Measurements from ENCODE around the gene CNTNAP2. TPM values are rescaled to one million over a fixed set of nuclear protein-coding genes. Genes with fewer than 3 reads are reported as not detected.

The CNTNAP2 gene
- total RNA-seq, 2 experiments from 2014 or later: not detected

DNA sequence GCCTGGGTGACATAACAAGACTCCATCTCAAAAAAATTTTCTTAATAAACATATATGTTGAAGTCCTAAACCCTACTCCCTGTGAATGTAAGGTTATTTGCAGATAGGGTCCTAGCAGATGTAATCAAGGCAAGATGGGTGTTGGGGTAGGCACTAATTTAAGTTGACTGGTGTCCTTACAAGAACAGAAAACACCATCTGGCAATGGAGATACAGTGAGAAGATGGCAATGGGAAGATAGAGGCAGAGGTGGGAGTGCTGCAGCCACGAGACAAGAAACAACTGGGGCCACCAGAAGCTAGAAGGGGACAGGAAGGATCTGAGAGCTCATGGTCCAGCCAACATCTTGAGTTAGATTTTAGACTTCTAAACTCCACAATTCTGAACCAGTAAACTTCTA is 606.4 kb downstream of the CNTNAP2 start:
- no peaks in the 10 kb centered on the region for H3K27me3 ChIP-seq (ENCODE audit: control insufficient read depth in 1 of 2, insufficient read depth in 2 of 2, low read length in 2 of 2)
- Mint-ChIP-seq H3K27ac (no peak overlapping the region), H3K9me3 (peaks cover 2% of the 10 kb centered on the region), H3K4me1 (ENCODE audit: low read depth) (no peaks in the 10 kb centered on the region), H3K36me3 (ENCODE audit: low read depth) (no peaks in the 10 kb centered on the region), H3K27me3 (no peaks in the 10 kb centered on the region), H3K4me3 (no peak overlapping the region)
- H3K4me3 ChIP-seq (ENCODE audit: low read length): no peak overlapping the region
- H3K36me3 ChIP-seq (ENCODE audit: insufficient read depth, low read length): no peaks in the 10 kb centered on the region
- no peaks in the 10 kb centered on the region for H3K4me1 ChIP-seq (ENCODE audit: insufficient read depth, low read length)
- H3K9me3 ChIP-seq (ENCODE audit: control insufficient read depth in 1 of 2, insufficient read depth in 1 of 2, low read length in 2 of 2): peaks cover 0 to 8% of the 10 kb centered on the region in 2 experiments
- no peak overlapping the region for H3K27ac ChIP-seq (ENCODE audit: low read depth in 1 of 2, low read length in 2 of 2)
- ATAC-seq (ENCODE audit: poor library complexity) (no peak), DNase-seq (no peak)
- ChIA-PET CTCF (no interaction called here), POLR2A (no interaction called here)
- TF ChIP-seq, protein P1, sequence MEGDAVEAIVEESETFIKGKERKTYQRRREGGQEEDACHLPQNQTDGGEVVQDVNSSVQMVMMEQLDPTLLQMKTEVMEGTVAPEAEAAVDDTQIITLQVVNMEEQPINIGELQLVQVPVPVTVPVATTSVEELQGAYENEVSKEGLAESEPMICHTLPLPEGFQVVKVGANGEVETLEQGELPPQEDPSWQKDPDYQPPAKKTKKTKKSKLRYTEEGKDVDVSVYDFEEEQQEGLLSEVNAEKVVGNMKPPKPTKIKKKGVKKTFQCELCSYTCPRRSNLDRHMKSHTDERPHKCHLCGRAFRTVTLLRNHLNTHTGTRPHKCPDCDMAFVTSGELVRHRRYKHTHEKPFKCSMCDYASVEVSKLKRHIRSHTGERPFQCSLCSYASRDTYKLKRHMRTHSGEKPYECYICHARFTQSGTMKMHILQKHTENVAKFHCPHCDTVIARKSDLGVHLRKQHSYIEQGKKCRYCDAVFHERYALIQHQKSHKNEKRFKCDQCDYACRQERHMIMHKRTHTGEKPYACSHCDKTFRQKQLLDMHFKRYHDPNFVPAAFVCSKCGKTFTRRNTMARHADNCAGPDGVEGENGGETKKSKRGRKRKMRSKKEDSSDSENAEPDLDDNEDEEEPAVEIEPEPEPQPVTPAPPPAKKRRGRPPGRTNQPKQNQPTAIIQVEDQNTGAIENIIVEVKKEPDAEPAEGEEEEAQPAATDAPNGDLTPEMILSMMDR (IDR thresholded peaks at IDR 0.05): no peak
- intact Hi-C loops (cut with DNase I, micrococcal nuclease): no loop called here

DNA sequence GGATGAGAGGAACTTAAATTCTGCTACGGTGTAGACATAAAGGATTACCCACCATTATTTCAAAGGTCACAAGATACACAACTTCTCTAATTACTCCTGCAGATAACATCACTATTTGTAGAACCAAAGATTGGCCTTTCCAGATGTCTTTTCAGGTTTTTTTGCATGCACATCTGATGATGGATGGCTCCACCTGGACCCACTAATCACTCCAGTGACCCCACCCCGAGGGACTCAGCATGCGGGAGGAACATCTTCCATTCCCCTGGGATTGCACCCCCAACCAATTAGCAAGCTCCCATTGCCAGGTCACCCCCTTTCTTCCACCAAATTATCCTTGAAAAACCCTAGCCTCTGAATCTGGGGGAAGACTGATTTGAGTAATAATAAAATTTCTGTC is 608.9 kb downstream of the CNTNAP2 start:
- ATAC-seq (ENCODE audit: poor library complexity): no peak
- no peaks in the 10 kb centered on the region for H3K27me3 Mint-ChIP-seq
- Histone ChIP-seq H3K36me3 (ENCODE audit: insufficient read depth, low read length) (no peaks in the 10 kb centered on the region), H3K4me1 (ENCODE audit: insufficient read depth, low read length) (no peaks in the 10 kb centered on the region), H3K9me3 (ENCODE audit: control insufficient read depth in 1 of 2, insufficient read depth in 1 of 2, low read length in 2 of 2) (peaks cover 0 to 9% of the 10 kb centered on the region in 2 experiments), H3K27ac (ENCODE audit: low read depth in 1 of 2, low read length in 2 of 2) (no peak overlapping the region), H3K27me3 (ENCODE audit: control insufficient read depth in 1 of 2, insufficient read depth in 2 of 2, low read length in 2 of 2) (no peaks in the 10 kb centered on the region), H3K4me3 (ENCODE audit: low read length) (no peak overlapping the region)
- no peak for DNase-seq
- TF ChIP-seq, protein P1 (IDR thresholded peaks at IDR 0.05): no peak
- no peaks in the 10 kb centered on the region for H3K36me3 Mint-ChIP-seq (ENCODE audit: low read depth)
- intact Hi-C loops (cut with DNase I, micrococcal nuclease): no loop called here
- H3K27ac Mint-ChIP-seq: no peak overlapping the region
- no peaks in the 10 kb centered on the region for H3K9me3 Mint-ChIP-seq
- H3K4me1 Mint-ChIP-seq (ENCODE audit: low read depth): no peaks in the 10 kb centered on the region
- ChIA-PET CTCF (no interaction called here), POLR2A (no interaction called here)
- H3K4me3 Mint-ChIP-seq: no peak overlapping the region

DNA sequence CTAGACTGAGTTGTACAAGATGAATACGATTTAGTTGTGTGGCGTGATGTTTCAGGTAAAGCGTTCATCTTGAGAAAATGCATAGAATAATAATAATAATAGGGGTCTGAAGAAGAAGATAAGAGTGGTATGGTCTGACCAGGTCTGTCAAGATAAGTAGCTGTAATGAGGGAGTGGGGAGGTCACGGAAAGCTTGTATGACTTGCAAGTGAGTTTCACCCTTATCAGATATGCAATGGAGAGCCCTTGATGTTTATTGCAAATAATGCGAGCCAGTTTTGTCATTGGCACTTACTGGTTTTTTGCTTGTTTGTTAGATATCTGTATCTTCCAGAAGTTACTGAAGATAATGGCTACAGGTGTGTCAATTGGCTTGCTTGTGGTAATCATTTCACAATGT is 611.5 kb downstream of the CNTNAP2 start:
- Mint-ChIP-seq H3K4me3 (no peak overlapping the region), H3K36me3 (ENCODE audit: low read depth) (no peaks in the 10 kb centered on the region), H3K4me1 (ENCODE audit: low read depth) (no peaks in the 10 kb centered on the region), H3K27me3 (no peaks in the 10 kb centered on the region), H3K9me3 (no peaks in the 10 kb centered on the region), H3K27ac (no peak overlapping the region)
- ATAC-seq (ENCODE audit: poor library complexity): no peak
- ChIA-PET POLR2A (no interaction called here), CTCF (no interaction called here)
- no peaks in the 10 kb centered on the region for H3K4me1 ChIP-seq (ENCODE audit: insufficient read depth, low read length)
- no peak overlapping the region for H3K4me3 ChIP-seq (ENCODE audit: low read length)
- no peaks in the 10 kb centered on the region for H3K36me3 ChIP-seq (ENCODE audit: insufficient read depth, low read length)
- intact Hi-C loops (cut with DNase I, micrococcal nuclease): no loop called here
- TF ChIP-seq, protein P1 (IDR thresholded peaks at IDR 0.05): no peak
- no peak for DNase-seq
- no peak overlapping the region for H3K27ac ChIP-seq (ENCODE audit: low read depth in 1 of 2, low read length in 2 of 2)
- peaks cover 0 to 9% of the 10 kb centered on the region in 2 experiments for H3K9me3 ChIP-seq (ENCODE audit: control insufficient read depth in 1 of 2, insufficient read depth in 1 of 2, low read length in 2 of 2)
- H3K27me3 ChIP-seq (ENCODE audit: control insufficient read depth in 1 of 2, insufficient read depth in 2 of 2, low read length in 2 of 2): no peaks in the 10 kb centered on the region

All from CD4-positive, alpha-beta T cell (primary cell).